GM19438 (cell line): Measurements from ENCODE around the gene BCL11B.
"Not testable (repeated sequence)": the region's sequence is repeated elsewhere in the genome, so short reads cannot be mapped to it uniquely, and the experiment has no call there.

Experiments
- ATAC-seq: cut with Tn5 transposase; IDR thresholded peaks from one replicate; pipeline ENCODE4 v1.9.1; 2021; ENCODE audit warnings: low read depth; ENCODE audit not compliant: unreplicated experiment

Gene BCL11B

GRCh38 chr14:99228760-99229159 lies 43.2 kb downstream of the BCL11B start:
- not testable (repeated sequence) for ATAC-seq

GRCh38 chr14:99226687-99227086 lies 45.3 kb downstream of the BCL11B start:
- ATAC-seq: no peak

GRCh38 chr14:99225436-99226203 lies 46.4 kb downstream of the BCL11B start:
- ATAC-seq: no peak

- no peak for ATAC-seq
These were observed 47.0 kb downstream of the BCL11B start for GRCh38 chr14:99224948-99225347.

GRCh38 chr14:99224116-99224910 lies 47.7 kb downstream of the BCL11B start:
- ATAC-seq: no peak

- no peak for ATAC-seq
These were observed 50.6 kb downstream of the BCL11B start for GRCh38 chr14:99221445-99221844.

GRCh38 chr14:99217066-99217955 lies 54.7 kb downstream of the BCL11B start:
- no peak for ATAC-seq

GRCh38 chr14:99216191-99216590 lies 55.8 kb downstream of the BCL11B start:
- no peak for ATAC-seq

- ATAC-seq: no peak
These were observed 56.7 kb downstream of the BCL11B start for GRCh38 chr14:99215277-99215676.

GRCh38 chr14:99214701-99215100 lies 57.3 kb downstream of the BCL11B start:
- ATAC-seq: no peak

GRCh38 chr14:99213527-99213971 lies 58.4 kb downstream of the BCL11B start:
- ATAC-seq: no peak

GRCh38 chr14:99213101-99213500 lies 58.9 kb downstream of the BCL11B start:
- ATAC-seq: no peak

GRCh38 chr14:99212646-99213045 lies 59.4 kb downstream of the BCL11B start:
- no peak for ATAC-seq

- ATAC-seq: no peak
These were observed 59.8 kb downstream of the BCL11B start for GRCh38 chr14:99212199-99212598.

- no peak for ATAC-seq
These were observed 60.6 kb downstream of the BCL11B start for GRCh38 chr14:99211410-99211809.

- ATAC-seq: no peak
These were observed 61.7 kb downstream of the BCL11B start for GRCh38 chr14:99210333-99210732.

- no peak for ATAC-seq
These were observed 62.6 kb downstream of the BCL11B start for GRCh38 chr14:99209409-99209808.

- no peak for ATAC-seq
These were observed 63.7 kb downstream of the BCL11B start for GRCh38 chr14:99208318-99208717.

- no peak for ATAC-seq
These were observed 64.5 kb downstream of the BCL11B start for GRCh38 chr14:99207456-99207855.

GRCh38 chr14:99206090-99206489 lies 65.9 kb downstream of the BCL11B start:
- ATAC-seq: no peak
